Keratinocyte (primary cell): Measurements from ENCODE around the gene TOLLIP. TPM values are rescaled to one million over a fixed set of nuclear protein-coding genes. Genes with fewer than 3 reads are reported as not detected.

Experiments
- DNase-seq: peaks from one replicate; pipeline ENCODE4 v3.0.0-alpha.2; 2011; ENCODE audit warnings: low read depth, missing footprints, low spot score
- FAIRE-seq: peaks from 2 replicates; lab custom pipeline; 2011; peaks lifted over from hg19 to GRCh38; lab: Jason Lieb, UNC
- H2AFZ ChIP-seq: 2 replicates; pipeline ENCODE4 v1.6.0; 2012; ENCODE audit warnings: low read length, control low read depth, inconsistent platforms; ENCODE audit not compliant: control insufficient read depth
- H3K27ac ChIP-seq: 2 replicates; pipeline ENCODE4 v1.5.1; 2011; ENCODE audit warnings: low read length; ENCODE audit not compliant: control insufficient read depth, insufficient read depth
- H3K27me3 ChIP-seq: 3 replicates; pipeline ENCODE4 v1.6.0; 2011; ENCODE audit warnings: low read length; ENCODE audit not compliant: control insufficient read depth, insufficient read depth; ENCODE audit errors: extremely low read depth
- H3K36me3 ChIP-seq, 2 experiments: 2 replicates in 1 of 2; 3 replicates in 1 of 2; pipeline ENCODE4 v1.5.1; 2011; ENCODE audit warnings: low read length in 2 of 2, mild to moderate bottlenecking in 1 of 2; ENCODE audit not compliant: control insufficient read depth in 2 of 2, insufficient read depth in 2 of 2; ENCODE audit errors: extremely low read depth in 1 of 2
- H3K4me1 ChIP-seq: 3 replicates; pipeline ENCODE4 v1.5.1; 2011; ENCODE audit warnings: low read length; ENCODE audit not compliant: control insufficient read depth, insufficient read depth; ENCODE audit errors: extremely low read depth
- H3K4me2 ChIP-seq: 3 replicates; pipeline ENCODE4 v1.6.0; 2011; ENCODE audit warnings: low read depth, low read length; ENCODE audit not compliant: control insufficient read depth, insufficient read depth; ENCODE audit errors: extremely low read depth
- H3K4me3 ChIP-seq, 3 experiments: fragments of 200-600 bp in 1 of 3; sonication (generic) in 1 of 3; 2 replicates in 2 of 3; 3 replicates in 1 of 3; pipeline ENCODE4 v1.5.1; 2011 to 2016; ENCODE audit warnings: low read length in 3 of 3, mild to moderate bottlenecking in 3 of 3, control low read depth in 2 of 3, inconsistent platforms in 1 of 3, low read depth in 1 of 3, mixed read lengths in 1 of 3, mixed run types in 1 of 3, moderate library complexity in 1 of 3; ENCODE audit not compliant: control insufficient read depth in 2 of 3, insufficient read depth in 2 of 3; ENCODE audit errors: extremely low read depth in 1 of 3
- H3K79me2 ChIP-seq: 2 replicates; pipeline ENCODE4 v1.6.0; 2012; ENCODE audit warnings: low read length; ENCODE audit not compliant: control insufficient read depth, insufficient read depth
- H3K9ac ChIP-seq: 3 replicates; pipeline ENCODE4 v1.6.0; 2011; ENCODE audit warnings: low read length; ENCODE audit not compliant: control insufficient read depth, insufficient read depth; ENCODE audit errors: extremely low read depth
- H3K9me1 ChIP-seq: 3 replicates; pipeline ENCODE4 v1.6.0; 2011; ENCODE audit warnings: low read length; ENCODE audit not compliant: control insufficient read depth, insufficient read depth; ENCODE audit errors: extremely low read depth
- H3K9me3 ChIP-seq: 2 replicates; pipeline ENCODE4 v1.5.1; 2012; ENCODE audit warnings: low read depth, low read length; ENCODE audit not compliant: control insufficient read depth
- H4K20me1 ChIP-seq: 3 replicates; pipeline ENCODE4 v1.6.0; 2011; ENCODE audit warnings: low read length; ENCODE audit not compliant: control insufficient read depth, insufficient read depth; ENCODE audit errors: extremely low read depth
- CTCF ChIP-seq, 3 experiments: IDR thresholded peaks in 1 of 3; conservative IDR thresholded peaks in 1 of 3; optimal IDR thresholded peaks in 1 of 3; 2 replicates in 2 of 3; 3 replicates in 1 of 3; pipeline versions ENCODE3 to v1.5.1; 2011; ENCODE audit warnings: low read length in 3 of 3, mild to moderate bottlenecking in 3 of 3, moderate library complexity in 2 of 3, control low read depth in 1 of 3, inconsistent platforms in 1 of 3; ENCODE audit not compliant: insufficient read depth in 2 of 3; ENCODE audit errors: extremely low read depth in 1 of 3
- EZH2 ChIP-seq: IDR thresholded peaks from one replicate; pipeline ENCODE4 v1.6.1; 2012; ENCODE audit warnings: inconsistent platforms, mild to moderate bottlenecking, low read length, moderate library complexity
- dilution Hi-C: fragments of 300-500 bp; cut with MboI; formaldehyde crosslinking; loops from one replicate; pipeline ENCODE4 v1.7.0; 2020; ENCODE audit warnings: low sequenced_read_pairs; ENCODE audit not compliant: extremely low pct_ligation_motif_present
- polyA plus RNA-seq, 5 experiments: library from polyadenylated mRNA; depleted of rRNA in 3 of 5; stranded (reverse) in 3 of 5; stranded (forward) in 1 of 5; unstranded in 1 of 5; fragments of >200 nt; gene quantifications; 1 replicate in 1 of 5; 2 replicates in 3 of 5; 3 replicates in 1 of 5; pipeline versions ENCODE4 v1.2.1 to v1.2.3, GENCODE V29; 2011 to 2012; ENCODE audit warnings: missing spikeins in 2 of 5, low read depth in 1 of 5, low replicate concordance in 1 of 5

Gene TOLLIP
- polyA plus RNA-seq, 1 donor (not counting 4 experiments of a cell fraction or from before 2014, with no cell fraction given), result 40.2 TPM

GRCh38 chr11:1358286-1358685 is 48.9 kb upstream of the TOLLIP start:
- dilution Hi-C loops, result no loop called here
- Histone ChIP-seq H2AFZ (no peak overlapping the region), H3K27ac (no peak overlapping the region), H3K9me3 (no peaks in the 10 kb centered on the region), H4K20me1 (no peaks in the 10 kb centered on the region), H3K4me1 (no peaks in the 10 kb centered on the region), H3K9ac (no peak overlapping the region), H3K79me2 (no peaks in the 10 kb centered on the region), H3K4me3 (no peak overlapping the region), H3K9me1 (no peaks in the 10 kb centered on the region), H3K36me3 (no peaks in the 10 kb centered on the region), H3K4me2 (no peak overlapping the region), H3K27me3 (peaks cover 9% of the 10 kb centered on the region)
- DNase-seq (no peak), FAIRE-seq (no peak)
- TF ChIP-seq EZH2, result no peak
- TF ChIP-seq CTCF (optimal IDR thresholded peaks at IDR 0.05 in 1 of 3, IDR thresholded peaks at IDR 0.05 in 1 of 3, conservative IDR thresholded peaks at IDR 0.05 in 1 of 3; ENCODE audit: extremely low read depth in 1 of 3, insufficient read depth in 2 of 3, low read length in 3 of 3), result no peak

DNA sequence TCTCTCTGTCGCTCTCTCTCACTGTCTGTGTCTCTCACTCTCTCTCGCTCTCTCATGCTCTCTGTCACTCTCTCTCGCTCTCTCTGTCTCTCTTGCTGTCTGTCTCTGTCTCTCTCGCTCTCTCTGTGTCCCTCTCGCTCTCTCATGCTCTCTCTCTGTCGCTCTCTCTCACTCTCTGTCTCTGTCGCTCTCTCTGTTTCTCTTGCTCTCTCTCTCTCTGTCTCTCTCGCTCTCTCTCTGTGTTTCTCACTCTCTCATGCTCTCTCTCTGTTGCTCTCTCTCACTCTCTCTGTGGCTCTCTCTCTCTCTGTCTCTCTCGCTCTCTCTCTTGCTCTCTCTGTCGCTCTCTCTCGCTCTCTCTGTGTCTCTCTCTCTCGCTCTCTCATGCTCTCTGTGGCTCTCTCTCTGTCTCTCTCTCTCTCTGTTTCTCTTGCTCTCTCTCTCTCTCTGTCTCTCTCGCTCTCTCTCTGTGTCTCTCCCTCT is 47.1 kb upstream of the TOLLIP start:
- dilution Hi-C loops, result no loop called here
- Histone ChIP-seq H3K9ac (no peak overlapping the region), H3K36me3 (no peaks in the 10 kb centered on the region), H3K79me2 (no peaks in the 10 kb centered on the region), H3K4me2 (no peak overlapping the region), H3K27ac (no peak overlapping the region), H3K9me1 (no peaks in the 10 kb centered on the region), H3K4me1 (no peaks in the 10 kb centered on the region), H3K4me3 (no peak overlapping the region), H3K27me3 (peaks cover 9% of the 10 kb centered on the region), H3K9me3 (no peaks in the 10 kb centered on the region), H4K20me1 (no peaks in the 10 kb centered on the region), H2AFZ (no peak overlapping the region)
- TF ChIP-seq EZH2 (no peak), CTCF (optimal IDR thresholded peaks at IDR 0.05 in 1 of 3, IDR thresholded peaks at IDR 0.05 in 1 of 3, conservative IDR thresholded peaks at IDR 0.05 in 1 of 3; ENCODE audit: extremely low read depth in 1 of 3, insufficient read depth in 2 of 3, low read length in 3 of 3) (no peak)
- FAIRE-seq (no peak), DNase-seq (no peak)
